Measurements from ENCODE around the gene ATF6.

DNA sequence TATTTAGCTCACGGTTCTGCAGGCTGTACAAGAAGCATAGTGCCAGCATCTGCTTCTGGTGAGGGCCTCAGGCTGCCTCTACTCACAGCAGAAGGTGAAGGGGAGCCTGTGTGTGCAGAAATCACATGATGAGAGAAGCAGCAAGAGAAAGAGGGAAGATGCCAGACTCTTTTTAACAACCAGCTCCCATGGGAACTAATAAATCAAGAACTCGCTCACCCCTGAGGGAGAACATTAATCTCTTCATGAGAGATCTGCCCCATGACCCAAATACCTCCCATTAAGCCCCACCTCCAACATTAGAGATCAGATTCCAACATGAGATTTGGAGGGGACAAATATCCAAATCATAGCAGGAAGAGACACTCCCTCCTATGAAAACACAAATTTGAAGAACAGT is 183.4 kb downstream of the ATF6 start:
- no peak for TF ChIP-seq YY1 (IDR thresholded peaks at IDR 0.05; ENCODE audit: extremely low read depth, insufficient replicate concordance, low read depth, low read length)
- TF ChIP-seq CTCF (IDR thresholded peaks at IDR 0.05 in 2 of 3, conservative IDR thresholded peaks at IDR 0.05 in 1 of 3; ENCODE audit: borderline replicate concordance in 1 of 3, insufficient read depth in 1 of 3, low read depth in 2 of 3, low read length in 2 of 3) = no peak
- no peak for TF ChIP-seq EZH2 (IDR thresholded peaks at IDR 0.05)
- TF ChIP-seq POLR2A (IDR thresholded peaks at IDR 0.05; ENCODE audit: borderline replicate concordance, extremely low read depth, insufficient read depth, insufficient read length) = no peak
- TF ChIP-seq POLR2AphosphoS5 (IDR thresholded peaks at IDR 0.05; ENCODE audit: low read depth, low read length) = no peak
- TF ChIP-seq CBX3 (IDR thresholded peaks at IDR 0.05; ENCODE audit: low read depth) = no peak
- no peak for TF ChIP-seq ZNF274 (IDR thresholded peaks at IDR 0.05; ENCODE audit: low read depth, low read length)
- TF ChIP-seq SIN3A (IDR thresholded peaks at IDR 0.05; ENCODE audit: low read depth) = no peak
- no peak for TF ChIP-seq RAD21 (IDR thresholded peaks at IDR 0.05; ENCODE audit: low read depth)
- no peak for TF ChIP-seq REST (IDR thresholded peaks at IDR 0.05; ENCODE audit: low read depth)
- TF ChIP-seq ELF1 (IDR thresholded peaks at IDR 0.05; ENCODE audit: borderline replicate concordance, low read depth) = no peak
- TF ChIP-seq, protein P1, sequence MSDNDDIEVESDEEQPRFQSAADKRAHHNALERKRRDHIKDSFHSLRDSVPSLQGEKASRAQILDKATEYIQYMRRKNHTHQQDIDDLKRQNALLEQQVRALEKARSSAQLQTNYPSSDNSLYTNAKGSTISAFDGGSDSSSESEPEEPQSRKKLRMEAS (IDR thresholded peaks at IDR 0.05) = no peak

Measured in HCT116 (cell line).